HUES48 (cell line): ENCODE results near the gene TDRD1.

Experiments used
- H3K27ac ChIP-seq: one replicate; pipeline ENCODE4 v1.7.0; 2013; ENCODE audit warnings: low read depth, low read length, inconsistent platforms
- H3K27me3 ChIP-seq: 2 replicates; pipeline ENCODE4 v1.6.1; 2013; ENCODE audit warnings: mild to moderate bottlenecking, low read length; ENCODE audit not compliant: control insufficient read depth, insufficient read depth
- H3K36me3 ChIP-seq: 2 replicates; pipeline ENCODE4 v1.6.1; 2013; ENCODE audit warnings: low read length; ENCODE audit not compliant: control insufficient read depth, insufficient read depth
- H3K4me1 ChIP-seq: 2 replicates; pipeline ENCODE4 v1.6.1; 2013; ENCODE audit warnings: mild to moderate bottlenecking, low read length; ENCODE audit not compliant: control insufficient read depth, insufficient read depth
- H3K4me3 ChIP-seq: 2 replicates; pipeline ENCODE4 v1.5.1; 2013; ENCODE audit warnings: mild to moderate bottlenecking, low read depth, low read length
- H3K9ac ChIP-seq: 2 replicates; pipeline ENCODE4 v1.6.1; 2013; ENCODE audit warnings: mild to moderate bottlenecking, low read depth, low read length, moderate library complexity
- H3K9me3 ChIP-seq: 2 replicates; pipeline ENCODE4 v1.6.1; 2013; ENCODE audit warnings: low read length; ENCODE audit not compliant: control insufficient read depth, insufficient read depth

The TDRD1 gene

GRCh38 chr10:114278884-114279191 lies 99.7 kb downstream of the TDRD1 start:
- H3K9ac ChIP-seq = no peak overlapping the region
- H3K27me3 ChIP-seq = no peaks in the 10 kb centered on the region
- H3K27ac ChIP-seq = no peak overlapping the region
- no peaks in the 10 kb centered on the region for H3K9me3 ChIP-seq
- no peaks in the 10 kb centered on the region for H3K4me1 ChIP-seq
- no peaks in the 10 kb centered on the region for H3K36me3 ChIP-seq
- H3K4me3 ChIP-seq = no peak overlapping the region

- H3K9me3 ChIP-seq = no peaks in the 10 kb centered on the region
- H3K9ac ChIP-seq = no peak overlapping the region
- H3K4me3 ChIP-seq = no peak overlapping the region
- no peak overlapping the region for H3K27ac ChIP-seq
- H3K36me3 ChIP-seq = no peaks in the 10 kb centered on the region
- no peaks in the 10 kb centered on the region for H3K27me3 ChIP-seq
- H3K4me1 ChIP-seq = no peaks in the 10 kb centered on the region
Observed at GRCh38 chr10:114279289-114279688, 100.1 kb downstream of the TDRD1 start.

GRCh38 chr10:114279901-114280644 lies 100.9 kb downstream of the TDRD1 start:
- H3K4me3 ChIP-seq = no peak overlapping the region
- H3K9ac ChIP-seq = no peak overlapping the region
- no peaks in the 10 kb centered on the region for H3K9me3 ChIP-seq
- H3K4me1 ChIP-seq = no peaks in the 10 kb centered on the region
- H3K36me3 ChIP-seq = no peaks in the 10 kb centered on the region
- H3K27me3 ChIP-seq = no peaks in the 10 kb centered on the region
- no peak overlapping the region for H3K27ac ChIP-seq

GRCh38 chr10:114281006-114281405 lies 101.9 kb downstream of the TDRD1 start:
- H3K4me3 ChIP-seq = no peak overlapping the region
- no peaks in the 10 kb centered on the region for H3K27me3 ChIP-seq
- H3K9ac ChIP-seq = no peak overlapping the region
- no peak overlapping the region for H3K27ac ChIP-seq
- no peaks in the 10 kb centered on the region for H3K9me3 ChIP-seq
- H3K36me3 ChIP-seq = no peaks in the 10 kb centered on the region
- no peaks in the 10 kb centered on the region for H3K4me1 ChIP-seq

GRCh38 chr10:114281461-114281860 lies 102.3 kb downstream of the TDRD1 start:
- Histone ChIP-seq H3K4me3 (no peak overlapping the region), H3K27me3 (no peaks in the 10 kb centered on the region), H3K9ac (no peak overlapping the region)

More at GRCh38 chr10:114281461-114281860, 102.3 kb downstream of the TDRD1 start:
- no peaks in the 10 kb centered on the region for H3K36me3 ChIP-seq
- no peaks in the 10 kb centered on the region for H3K9me3 ChIP-seq
- H3K4me1 ChIP-seq = no peaks in the 10 kb centered on the region
- H3K27ac ChIP-seq = no peak overlapping the region
